Smooth muscle cell (in vitro differentiated cells): ENCODE data around the gene DSG3. TPM values are rescaled to one million over a fixed set of nuclear protein-coding genes. Genes with fewer than 3 reads are reported as not detected.

Experiments
- DNase-seq: peaks from one replicate; lab custom pipeline; 2025; ENCODE audit not compliant: unreplicated experiment; lab: John Stamatoyannopoulos, UW
- H2AFZ ChIP-seq: fragments of 200-600 bp; sonication (generic); 2 replicates; pipeline ENCODE4 v1.6.0; 2016; ENCODE audit warnings: antibody characterized with exemption, low read depth, mild to moderate bottlenecking
- H3F3A ChIP-seq: fragments of 200-600 bp; sonication (generic); 2 replicates; pipeline ENCODE4 v1.6.0; 2017; ENCODE audit warnings: antibody characterized with exemption, low read depth
- H3K27ac ChIP-seq: fragments of 200-600 bp; sonication (generic); 2 replicates; pipeline ENCODE4 v1.5.1; 2016; ENCODE audit warnings: low read depth, mild to moderate bottlenecking
- H3K27me3 ChIP-seq: fragments of 200-600 bp; sonication (generic); 2 replicates; pipeline ENCODE4 v1.6.1; 2016; ENCODE audit warnings: low read depth, mild to moderate bottlenecking
- H3K36me3 ChIP-seq: fragments of 200-600 bp; sonication (generic); 2 replicates; pipeline ENCODE4 v1.5.1; 2016; ENCODE audit warnings: low read depth
- H3K4me1 ChIP-seq: fragments of 200-600 bp; sonication (generic); 2 replicates; pipeline ENCODE4 v1.5.1; 2016; ENCODE audit warnings: low read depth
- H3K4me2 ChIP-seq: fragments of 200-600 bp; sonication (generic); 2 replicates; pipeline ENCODE4 v1.6.0; 2016; ENCODE audit warnings: mild to moderate bottlenecking
- H3K4me3 ChIP-seq: fragments of 200-600 bp; sonication (generic); 2 replicates; pipeline ENCODE4 v1.5.1; 2016; ENCODE audit warnings: mild to moderate bottlenecking
- H3K79me2 ChIP-seq: fragments of 200-600 bp; sonication (generic); 2 replicates; pipeline ENCODE4 v1.6.0; 2016; ENCODE audit warnings: low read depth, mild to moderate bottlenecking
- H3K9ac ChIP-seq: fragments of 200-600 bp; sonication (generic); 2 replicates; pipeline ENCODE4 v1.6.0; 2016; ENCODE audit warnings: low read depth
- H3K9me3 ChIP-seq: fragments of 200-600 bp; sonication (generic); replicated peaks from 2 replicates; pipeline ENCODE4 v1.5.1; 2016; ENCODE audit warnings: low read depth
- H4K20me1 ChIP-seq: fragments of 200-600 bp; sonication (generic); 2 replicates; pipeline ENCODE4 v1.6.0; 2016; ENCODE audit warnings: low read depth
- WGBS: methylation state at CpG from one replicate; pipeline ENCODE4 v1.1.7; 2016; ENCODE audit warnings: low lambda C conversion rate; 5-methylcytosine and 5-hydroxymethylcytosine counted together
- polyA plus RNA-seq: library from polyadenylated mRNA; unstranded; fragments of >200 nt; fragmentation: Nextera tagmentation; extraction: Ambion mirVana; gene quantifications from 2 replicates; pipeline ENCODE4 v1.2.1, GENCODE V29; 2016
- total RNA-seq: library from RNA; depleted of rRNA; stranded (reverse); fragments of >200 nt; gene quantifications from 2 replicates; pipeline ENCODE4 v1.2.3, GENCODE V29; 2014
- TF ChIP-seq, protein P1 (sequence below): fragments of 200-600 bp; sonication (generic); IDR thresholded peaks from 2 replicates; pipeline ENCODE4 v1.5.1; 2017; ENCODE audit warnings: borderline replicate concordance, mild to moderate bottlenecking, antibody characterized with exemption; ENCODE audit not compliant: insufficient read depth, poor library complexity, severe bottlenecking

The DSG3 gene
- total and polyA plus RNA-seq, 2 experiments from 2014 or later: 4.9 to 44.8 TPM

DNA sequence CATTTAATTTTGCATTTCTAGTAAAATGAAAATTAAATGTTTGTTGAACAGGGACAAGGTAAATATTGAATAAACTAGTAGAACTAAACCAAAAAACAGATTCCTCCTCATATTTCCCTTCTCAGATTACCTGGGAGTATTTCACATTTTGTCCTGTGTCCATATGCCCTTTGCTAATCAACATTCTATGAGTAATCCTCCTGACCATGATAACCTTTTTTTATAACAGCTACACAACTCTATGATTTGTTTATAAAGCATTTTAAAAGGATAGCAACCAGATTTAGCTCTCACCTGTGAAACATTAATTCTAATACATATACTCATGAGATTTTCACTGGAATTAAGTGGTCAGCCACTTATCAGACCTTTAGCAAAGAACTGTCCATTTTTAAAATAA lies 43.3 kb downstream of the DSG3 start:
- Histone ChIP-seq H3F3A (peaks cover 11% of the 10 kb centered on the region), H3K36me3 (no peaks in the 10 kb centered on the region), H3K4me3 (no peak overlapping the region), H3K79me2 (no peaks in the 10 kb centered on the region), H3K4me2 (no peak overlapping the region), H2AFZ (no peak overlapping the region), H3K27ac (peak overlapping the region; percentile 96), H3K9ac (peak overlapping the region; percentile 23), H3K27me3 (no peaks in the 10 kb centered on the region), H3K4me1 (peaks cover 11% of the 10 kb centered on the region), H4K20me1 (no peaks in the 10 kb centered on the region), H3K9me3 (no peaks in the 10 kb centered on the region)
- TF ChIP-seq, protein P1, sequence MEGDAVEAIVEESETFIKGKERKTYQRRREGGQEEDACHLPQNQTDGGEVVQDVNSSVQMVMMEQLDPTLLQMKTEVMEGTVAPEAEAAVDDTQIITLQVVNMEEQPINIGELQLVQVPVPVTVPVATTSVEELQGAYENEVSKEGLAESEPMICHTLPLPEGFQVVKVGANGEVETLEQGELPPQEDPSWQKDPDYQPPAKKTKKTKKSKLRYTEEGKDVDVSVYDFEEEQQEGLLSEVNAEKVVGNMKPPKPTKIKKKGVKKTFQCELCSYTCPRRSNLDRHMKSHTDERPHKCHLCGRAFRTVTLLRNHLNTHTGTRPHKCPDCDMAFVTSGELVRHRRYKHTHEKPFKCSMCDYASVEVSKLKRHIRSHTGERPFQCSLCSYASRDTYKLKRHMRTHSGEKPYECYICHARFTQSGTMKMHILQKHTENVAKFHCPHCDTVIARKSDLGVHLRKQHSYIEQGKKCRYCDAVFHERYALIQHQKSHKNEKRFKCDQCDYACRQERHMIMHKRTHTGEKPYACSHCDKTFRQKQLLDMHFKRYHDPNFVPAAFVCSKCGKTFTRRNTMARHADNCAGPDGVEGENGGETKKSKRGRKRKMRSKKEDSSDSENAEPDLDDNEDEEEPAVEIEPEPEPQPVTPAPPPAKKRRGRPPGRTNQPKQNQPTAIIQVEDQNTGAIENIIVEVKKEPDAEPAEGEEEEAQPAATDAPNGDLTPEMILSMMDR: no peak
- no peak for DNase-seq

DNA sequence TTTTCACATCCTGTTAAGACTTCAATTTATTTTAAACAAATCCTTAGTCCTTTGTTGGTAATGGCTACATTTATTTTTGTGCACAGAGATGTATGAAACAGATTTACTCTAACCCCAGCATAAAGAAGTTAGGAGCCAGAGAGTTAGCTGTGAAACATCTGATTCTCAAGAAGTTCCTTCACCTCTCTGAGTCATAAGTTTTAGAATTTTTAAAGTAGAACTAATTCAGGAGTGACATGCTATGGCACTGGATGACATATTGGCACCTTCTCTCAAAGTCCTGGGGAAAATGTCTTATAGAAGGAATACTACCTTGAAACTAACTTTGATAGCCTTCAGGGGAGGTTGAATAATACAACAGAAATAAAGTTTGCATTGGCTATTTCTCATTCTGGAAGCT lies 44.0 kb downstream of the DSG3 start:
- Histone ChIP-seq H3F3A (peaks cover 7% of the 10 kb centered on the region), H4K20me1 (no peaks in the 10 kb centered on the region), H3K4me1 (peaks cover 9% of the 10 kb centered on the region), H2AFZ (peak overlapping the region; percentile 15), H3K36me3 (no peaks in the 10 kb centered on the region), H3K27ac (peak overlapping the region; percentile 96), H3K79me2 (no peaks in the 10 kb centered on the region), H3K4me3 (no peak overlapping the region), H3K27me3 (no peaks in the 10 kb centered on the region), H3K9me3 (no peaks in the 10 kb centered on the region), H3K4me2 (no peak overlapping the region), H3K9ac (no peak overlapping the region)
- TF ChIP-seq, protein P1: no peak
- DNase-seq: no peak

DNA sequence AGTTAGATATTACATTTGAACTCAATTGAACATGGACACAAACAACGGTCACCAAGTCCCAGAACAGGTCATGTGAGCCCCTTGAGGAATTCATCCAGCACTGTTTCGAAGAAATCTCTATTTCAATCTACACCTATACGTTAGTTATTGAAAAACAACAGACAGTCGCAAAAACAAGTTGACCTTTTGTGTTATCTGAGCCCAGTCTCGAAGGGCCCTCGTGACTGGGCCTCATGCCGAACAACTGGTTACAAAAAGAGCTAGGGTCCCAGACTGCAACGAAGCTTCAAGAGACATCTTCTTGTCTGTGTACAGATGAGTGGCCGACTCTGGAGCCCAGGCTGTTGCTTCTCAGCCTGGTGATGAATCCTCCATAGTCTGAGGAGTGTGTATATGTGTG lies 45.1 kb downstream of the DSG3 start:
- no peaks in the 10 kb centered on the region for H3K79me2 ChIP-seq
- no peak overlapping the region for H2AFZ ChIP-seq
- H3K9ac ChIP-seq: no peak overlapping the region
- 92% methylated on average over 9 of the region's 9 CpGs for WGBS
- no peaks in the 10 kb centered on the region for H4K20me1 ChIP-seq
- H3K4me2 ChIP-seq: no peak overlapping the region
- no peak for DNase-seq
- no peaks in the 10 kb centered on the region for H3K9me3 ChIP-seq
- no peak overlapping the region for H3K27ac ChIP-seq
- no peak overlapping the region for H3K4me3 ChIP-seq
- H3K36me3 ChIP-seq: no peaks in the 10 kb centered on the region
- peaks cover 7% of the 10 kb centered on the region for H3F3A ChIP-seq
- TF ChIP-seq, protein P1: no peak
- no peaks in the 10 kb centered on the region for H3K4me1 ChIP-seq
- no peaks in the 10 kb centered on the region for H3K27me3 ChIP-seq

DNA sequence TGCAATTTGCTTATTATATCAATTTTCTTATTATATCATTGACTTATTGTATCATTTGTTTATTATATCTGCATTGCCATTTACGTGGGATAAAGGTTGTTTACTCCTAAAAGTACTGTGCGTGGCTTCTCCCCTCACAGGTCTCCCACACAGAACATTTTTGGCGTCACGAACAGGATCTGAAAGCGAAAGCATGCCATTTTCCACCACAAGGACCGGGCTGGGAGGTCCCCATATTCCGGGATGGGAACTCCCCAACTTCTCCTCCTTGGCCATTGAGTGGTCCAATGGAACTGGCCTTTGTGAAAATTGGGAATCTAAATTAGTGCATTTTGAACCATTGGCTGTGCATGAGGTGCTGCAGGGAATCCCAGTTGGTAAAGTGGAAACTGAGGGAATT lies 45.6 kb downstream of the DSG3 start:
- Histone ChIP-seq H3K27ac (no peak overlapping the region), H2AFZ (no peak overlapping the region), H3K4me2 (no peak overlapping the region), H3K9ac (no peak overlapping the region), H3K79me2 (no peaks in the 10 kb centered on the region), H3K9me3 (no peaks in the 10 kb centered on the region), H3K4me1 (no peaks in the 10 kb centered on the region), H3F3A (peaks cover 7% of the 10 kb centered on the region), H3K4me3 (no peak overlapping the region), H3K36me3 (no peaks in the 10 kb centered on the region), H3K27me3 (no peaks in the 10 kb centered on the region), H4K20me1 (no peaks in the 10 kb centered on the region)
- no peak for DNase-seq
- TF ChIP-seq, protein P1: no peak
- WGBS: 98% methylated on average over 7 of the region's 7 CpGs
